Adrenal gland (tissue), 5 donors: ENCODE results near the gene TLE2.

Experiments
- CTCF ChIP-seq, 6 experiments: fragments of 450-650 bp in 4 of 6; fragments of 200-600 bp in 2 of 6; sonication (generic) in 1 of 6; IDR thresholded peaks; 1 replicate in 5 of 6; 2 replicates in 1 of 6; pipeline versions ENCODE4 v1.5.1 to v1.8.0; 2016 to 2021; ENCODE audit warnings: antibody characterized with exemption in 6 of 6, mild to moderate bottlenecking in 2 of 6, moderate library complexity in 1 of 6
- POLR2A ChIP-seq, 2 donors: fragments of 450-650 bp; IDR thresholded peaks; one replicate each; pipeline ENCODE4 v1.6.1; 2017; ENCODE audit warnings: antibody characterized with exemption in 2 of 2, mild to moderate bottlenecking in 2 of 2, moderate library complexity in 1 of 2
- donor health status: DM: no; HTN: no; CAD: no.

GRCh38 chr19:3019211-3019854, 9.7 kb downstream of the TLE2 start:
- TF ChIP-seq CTCF (IDR thresholded peaks at IDR 0.05) (no peak), POLR2A (IDR thresholded peaks at IDR 0.05) (no peak)
